Coronary artery (tissue), 2 donors: Measurements from ENCODE around the gene ULK4.
"Not testable (repeated sequence)": the region's sequence is repeated elsewhere in the genome, so short reads cannot be mapped to it uniquely, and the experiment has no call there.

Experiments
- DNase-seq: peaks from one replicate; pipeline ENCODE4 v3.0.0-alpha.2; 2017; ENCODE audit warnings: low spot score
- H3K27ac ChIP-seq, 2 donors: fragments of 200-600 bp; sonication (generic); one replicate each; pipeline ENCODE4 v1.5.1; 2016 to 2019
- H3K4me3 ChIP-seq: fragments of 200-600 bp; sonication (generic); 2 replicates; pipeline ENCODE4 v1.5.1; 2016; ENCODE audit warnings: mild to moderate bottlenecking, moderate library complexity
- TF ChIP-seq, protein P1 (sequence below): fragments of 200-600 bp; sonication (generic); IDR thresholded peaks from one replicate; pipeline ENCODE4 v1.5.1; 2019; ENCODE audit warnings: antibody characterized with exemption

ULK4 gene

DNA sequence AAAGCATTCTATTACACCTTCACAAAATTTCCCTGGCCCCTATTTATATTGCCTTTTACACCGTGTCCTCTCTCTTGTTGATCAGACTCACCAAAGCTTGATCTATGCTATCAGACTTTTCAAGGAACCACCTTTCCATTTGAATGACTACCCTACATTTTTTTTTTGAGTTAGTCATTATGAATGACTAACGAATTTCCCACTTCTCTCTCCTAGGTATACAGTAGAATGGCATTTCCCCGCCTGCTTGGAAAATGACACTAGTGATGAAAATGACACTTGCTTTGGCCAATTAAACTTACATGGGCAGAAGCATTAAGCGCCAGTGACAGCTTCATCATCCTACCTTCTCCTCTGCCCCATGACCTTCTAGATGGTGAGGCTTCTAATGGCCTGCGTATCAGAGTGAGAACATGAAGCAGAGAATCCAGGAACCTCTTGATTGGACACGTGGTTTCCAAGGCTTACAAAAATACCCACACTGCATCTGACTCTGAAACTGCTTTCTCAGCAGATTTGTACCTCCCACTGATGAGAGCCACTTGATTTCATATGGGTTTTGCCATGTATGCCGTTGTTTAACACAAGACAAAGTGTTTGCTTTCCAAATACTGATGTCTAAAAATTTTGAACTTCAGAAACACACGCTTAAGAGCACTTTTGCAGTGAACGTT, 392.1 kb downstream of the ULK4 start:
- no peak overlapping the region for H3K27ac ChIP-seq
- DNase-seq: no peak
- H3K4me3 ChIP-seq: no peak overlapping the region
- TF ChIP-seq, protein P1, sequence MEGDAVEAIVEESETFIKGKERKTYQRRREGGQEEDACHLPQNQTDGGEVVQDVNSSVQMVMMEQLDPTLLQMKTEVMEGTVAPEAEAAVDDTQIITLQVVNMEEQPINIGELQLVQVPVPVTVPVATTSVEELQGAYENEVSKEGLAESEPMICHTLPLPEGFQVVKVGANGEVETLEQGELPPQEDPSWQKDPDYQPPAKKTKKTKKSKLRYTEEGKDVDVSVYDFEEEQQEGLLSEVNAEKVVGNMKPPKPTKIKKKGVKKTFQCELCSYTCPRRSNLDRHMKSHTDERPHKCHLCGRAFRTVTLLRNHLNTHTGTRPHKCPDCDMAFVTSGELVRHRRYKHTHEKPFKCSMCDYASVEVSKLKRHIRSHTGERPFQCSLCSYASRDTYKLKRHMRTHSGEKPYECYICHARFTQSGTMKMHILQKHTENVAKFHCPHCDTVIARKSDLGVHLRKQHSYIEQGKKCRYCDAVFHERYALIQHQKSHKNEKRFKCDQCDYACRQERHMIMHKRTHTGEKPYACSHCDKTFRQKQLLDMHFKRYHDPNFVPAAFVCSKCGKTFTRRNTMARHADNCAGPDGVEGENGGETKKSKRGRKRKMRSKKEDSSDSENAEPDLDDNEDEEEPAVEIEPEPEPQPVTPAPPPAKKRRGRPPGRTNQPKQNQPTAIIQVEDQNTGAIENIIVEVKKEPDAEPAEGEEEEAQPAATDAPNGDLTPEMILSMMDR: no peak

DNA sequence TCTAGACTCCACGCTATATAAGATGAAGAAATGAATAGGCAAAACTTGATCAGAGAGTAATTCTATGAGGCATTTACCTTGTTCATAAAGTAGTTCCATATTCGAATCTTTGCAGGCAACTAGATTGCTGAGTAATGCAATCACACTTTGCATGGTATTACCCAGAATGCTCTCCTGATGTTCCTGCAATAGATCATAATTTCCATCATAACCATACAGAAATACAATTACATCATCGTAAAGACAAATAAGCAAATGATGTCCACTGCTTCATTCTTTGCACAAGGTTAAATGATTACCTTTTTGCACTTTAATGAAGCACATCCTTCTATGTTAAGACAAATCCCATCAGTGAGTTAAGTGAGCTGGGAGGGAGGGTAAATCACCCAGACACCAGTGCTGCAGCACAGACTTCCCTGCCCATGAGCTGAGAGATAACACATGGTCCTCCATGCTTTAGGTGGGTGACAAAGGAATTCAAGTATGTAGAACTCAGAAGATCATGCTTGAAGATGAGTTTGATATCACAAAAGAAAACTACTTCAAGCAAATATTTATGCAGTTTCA, 395.9 kb downstream of the ULK4 start:
- DNase-seq: no peak
- Histone ChIP-seq H3K27ac (no peak overlapping the region), H3K4me3 (no peak overlapping the region)
- TF ChIP-seq, protein P1: no peak

DNA sequence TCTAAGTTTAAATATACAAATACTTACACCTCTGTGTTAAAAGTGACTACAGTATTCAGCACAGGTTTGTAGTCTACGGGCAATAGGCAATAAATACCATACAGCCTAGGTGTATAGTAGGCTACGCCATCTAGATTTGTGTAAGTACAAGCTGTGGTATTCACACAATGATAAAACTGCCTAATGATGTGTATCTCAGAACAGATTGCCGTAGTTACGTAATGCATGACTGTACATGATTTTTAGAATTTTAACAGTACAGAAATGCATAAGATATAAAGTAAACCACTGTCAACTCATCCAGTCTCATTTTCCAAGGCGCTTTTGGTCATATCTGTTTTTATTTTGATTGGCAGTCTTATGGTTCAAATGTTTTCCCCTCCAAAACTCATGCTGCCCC, 396.9 kb downstream of the ULK4 start:
- Histone ChIP-seq H3K4me3 (no peak overlapping the region), H3K27ac (no peak overlapping the region)
- no peak for DNase-seq
- TF ChIP-seq, protein P1: no peak

DNA sequence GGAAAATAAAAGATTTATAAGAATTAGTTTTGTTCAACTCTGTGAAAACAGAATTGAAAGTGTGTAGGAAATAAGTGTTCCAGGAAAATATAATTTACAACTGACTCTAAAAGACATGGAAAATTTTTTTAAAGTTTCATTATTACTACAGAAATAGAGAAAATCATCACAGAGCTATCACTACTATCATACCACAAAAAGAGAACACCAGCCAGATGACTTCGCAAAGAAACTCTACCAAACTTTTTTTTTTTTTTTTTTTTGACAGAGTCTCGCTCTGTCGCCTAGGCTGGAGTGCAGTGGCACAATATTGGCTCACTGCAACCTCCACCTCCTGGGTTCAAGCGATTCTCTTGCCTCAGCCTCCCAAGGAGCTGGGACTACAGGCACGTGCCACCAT, 405.7 kb downstream of the ULK4 start:
- H3K27ac ChIP-seq, DNase-seq: not testable (repeated sequence)

DNA sequence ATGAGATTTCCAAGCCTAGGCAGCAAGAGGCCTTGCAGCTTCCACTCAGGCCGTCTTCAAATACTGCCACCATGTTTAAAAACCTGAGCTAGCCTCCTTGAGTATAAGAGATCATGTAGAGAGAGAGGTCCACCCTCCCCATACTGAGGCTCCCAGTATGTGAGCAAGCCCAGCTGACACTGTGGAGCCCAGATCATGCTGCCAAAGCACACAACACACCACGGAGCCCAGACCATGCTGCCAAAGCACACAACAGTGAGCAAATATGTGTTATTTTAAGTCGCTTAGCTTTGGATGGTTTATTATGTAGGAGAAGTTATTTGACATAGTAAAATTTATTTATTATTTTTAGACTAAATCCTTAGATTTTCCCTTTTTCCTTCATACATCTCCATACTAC, 428.9 kb downstream of the ULK4 start:
- TF ChIP-seq, protein P1: no peak
- DNase-seq: no peak
- H3K27ac ChIP-seq: no peak overlapping the region
- no peak overlapping the region for H3K4me3 ChIP-seq

More for the DNA sequence above, 405.7 kb downstream of the ULK4 start:
- not testable (repeated sequence) for H3K4me3 ChIP-seq

DNA sequence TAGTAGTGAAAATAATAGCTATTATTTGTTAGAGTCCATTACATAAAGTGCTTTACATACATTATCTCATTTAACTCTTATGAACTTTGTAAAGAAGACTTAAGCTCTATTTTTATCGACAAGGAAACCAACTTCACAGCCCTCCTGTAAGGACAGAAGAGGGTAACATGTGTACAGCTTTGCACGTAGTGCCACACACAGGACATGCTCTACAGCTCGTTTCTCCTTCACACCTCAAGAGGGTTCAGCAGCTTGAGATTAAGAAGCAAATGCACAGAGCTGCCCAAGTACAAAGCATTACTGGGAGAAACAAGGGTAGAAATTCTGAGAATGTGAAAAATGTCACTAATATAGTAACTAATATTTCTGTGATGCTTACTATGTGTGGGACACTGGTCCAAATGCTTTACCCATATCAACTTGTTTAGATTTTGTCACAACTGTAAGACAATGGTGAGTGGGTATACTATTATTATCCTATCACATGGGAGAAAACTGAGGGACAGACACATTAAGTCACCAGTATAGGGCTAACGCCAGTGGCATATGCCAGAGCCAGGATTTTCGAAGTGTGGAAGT, 434.8 kb downstream of the ULK4 start:
- Histone ChIP-seq H3K27ac (no peak overlapping the region), H3K4me3 (no peak overlapping the region)
- no peak for DNase-seq
- TF ChIP-seq, protein P1: no peak

DNA sequence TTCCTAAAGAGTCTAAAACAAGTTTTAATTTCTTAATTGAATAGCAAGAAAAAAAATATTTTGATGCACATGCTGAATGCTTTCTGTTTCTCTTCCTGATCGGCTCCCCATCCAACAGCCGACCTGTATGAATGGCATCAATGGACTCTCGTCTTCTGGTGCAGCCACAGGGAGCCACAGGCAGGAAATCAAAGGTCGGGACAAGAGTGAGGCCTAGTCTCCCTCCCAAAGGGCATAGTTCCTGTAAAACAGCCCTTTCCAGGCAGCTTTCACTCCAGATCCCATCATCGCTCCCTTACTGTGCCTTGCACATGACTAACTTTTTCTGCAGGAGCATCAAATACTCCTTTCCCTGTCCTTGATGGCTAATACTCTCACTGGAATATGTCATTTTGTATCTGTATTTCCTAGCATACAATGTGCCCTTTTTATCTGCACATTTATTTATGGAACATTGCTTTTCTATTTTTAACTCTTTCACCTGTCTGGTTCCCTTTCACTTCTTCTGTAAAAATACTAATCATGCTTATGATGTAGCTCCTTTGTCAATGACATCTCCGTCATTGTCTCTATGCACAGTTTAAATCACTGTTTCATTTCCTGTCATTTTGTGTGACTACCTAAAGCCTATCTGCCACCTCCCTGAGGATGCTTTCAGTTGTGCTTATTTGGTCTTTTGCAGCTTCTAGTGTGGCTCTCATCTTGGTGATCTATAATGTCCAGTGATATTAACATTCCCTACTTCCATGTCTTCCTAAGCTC, 436.4 kb downstream of the ULK4 start:
- Histone ChIP-seq H3K27ac (no peak overlapping the region), H3K4me3 (no peak overlapping the region)
- no peak for DNase-seq
- TF ChIP-seq, protein P1: no peak
